Stimulated activated CD4-positive, alpha-beta T cell treated with anti-CD3 and anti-CD28 coated beads, Interleukin-15, amount 100 ng/mL, for 48 hours (primary cell): ENCODE results near the gene ATXN7L3.
"Not testable (repeated sequence)": the region's sequence is repeated elsewhere in the genome, so short reads cannot be mapped to it uniquely, and the experiment has no call there.

Source experiments
- DNase-seq, 2 donors: peaks; one replicate each; pipeline ENCODE4 v3.0.0-alpha.2; 2020; ENCODE audit warnings: low read depth in 2 of 2

The ATXN7L3 gene

GRCh38 chr17:44199553-44200477 is at the start of gene ATXN7L3:
Gene ATXN7L3, minus strand, starts transcription at chr17:44199884. Its CDS starts 1,814 bp downstream, at chr17:44198070.
- DNase-seq: peak; percentile 99

GRCh38 chr17:44247876-44248736 is 48.4 kb upstream of the ATXN7L3 start:
- DNase-seq: no peak

- DNase-seq: no peak
Measured at GRCh38 chr17:44247440-44247841, 47.8 kb upstream of the ATXN7L3 start.

GRCh38 chr17:44241106-44241624 is 41.5 kb upstream of the ATXN7L3 start:
- no peak for DNase-seq

- not testable (repeated sequence) for DNase-seq
Measured at GRCh38 chr17:44237886-44238285, 38.2 kb upstream of the ATXN7L3 start.

GRCh38 chr17:44236444-44236991 is 36.8 kb upstream of the ATXN7L3 start:
- DNase-seq: no peak

- DNase-seq: no peak
Measured at GRCh38 chr17:44235583-44235936, 35.9 kb upstream of the ATXN7L3 start.

- DNase-seq: no peak
Measured at GRCh38 chr17:44233582-44233981, 33.9 kb upstream of the ATXN7L3 start.

GRCh38 chr17:44232061-44232460 is 32.4 kb upstream of the ATXN7L3 start:
- DNase-seq: no peak

GRCh38 chr17:44230140-44230539 is 30.5 kb upstream of the ATXN7L3 start:
- no peak for DNase-seq

GRCh38 chr17:44229090-44229489 is 29.4 kb upstream of the ATXN7L3 start:
- DNase-seq: no peak

- no peak for DNase-seq
Measured at GRCh38 chr17:44223541-44224071, 23.9 kb upstream of the ATXN7L3 start.

- no peak for DNase-seq
Measured at GRCh38 chr17:44222112-44222869, 22.6 kb upstream of the ATXN7L3 start.

- DNase-seq: no peak
Measured at GRCh38 chr17:44221862-44222111, 22.1 kb upstream of the ATXN7L3 start.

- DNase-seq: peak in 1 of 2 donors; percentile 52
Measured at GRCh38 chr17:44221084-44221861, 21.6 kb upstream of the ATXN7L3 start.

- DNase-seq: peak in 1 of 2 donors; percentile 43
Measured at GRCh38 chr17:44220213-44221083, 20.8 kb upstream of the ATXN7L3 start.

- peak in 1 of 2 donors; percentile 41 for DNase-seq
Measured at GRCh38 chr17:44219616-44220212, 20.0 kb upstream of the ATXN7L3 start, which contains the start of gene UBTF. Gene UBTF, minus strand, starts transcription at chr17:44219675. Its CDS starts 1,446 bp downstream, at chr17:44218229.

GRCh38 chr17:44219108-44219615 is 19.5 kb upstream of the ATXN7L3 start:
- DNase-seq: peak in 1 of 2 donors; percentile 61
